GM11168 (cell line): ENCODE measurements around the gene ECT2.
"Not testable (repeated sequence)": the region's sequence is repeated elsewhere in the genome, so short reads cannot be mapped to it uniquely, and the experiment has no call there.

ENCODE experiments used
- in situ Hi-C: fragments of 300-500 bp; cut with MboI; formaldehyde crosslinking; loops from one replicate; pipeline ENCODE4 v1.12.0; 2022; ENCODE audit warnings: low sequenced_read_pairs; ENCODE audit not compliant: unreplicated experiment

ECT2 gene

GRCh38 chr3:172848910-172849309 is 98.4 kb downstream of the ECT2 start:
- in situ Hi-C loops: no loop called here

- in situ Hi-C loops: no loop called here
These were observed 102.5 kb downstream of the ECT2 start for GRCh38 chr3:172853005-172853404.

- in situ Hi-C loops: no loop called here
These were observed 103.6 kb downstream of the ECT2 start for GRCh38 chr3:172853921-172854666.

- in situ Hi-C loops: no loop called here
These were observed 104.5 kb downstream of the ECT2 start for GRCh38 chr3:172855037-172855436.

GRCh38 chr3:172856795-172857742 is 106.5 kb downstream of the ECT2 start:
- in situ Hi-C loops: no loop called here

GRCh38 chr3:172859041-172859440 is 108.5 kb downstream of the ECT2 start:
- in situ Hi-C loops: no loop called here

- in situ Hi-C loops: not testable (repeated sequence)
These were observed 116.3 kb downstream of the ECT2 start for GRCh38 chr3:172866726-172867350.

- in situ Hi-C loops: no loop called here
These were observed 118.2 kb downstream of the ECT2 start for GRCh38 chr3:172868582-172869200.

- in situ Hi-C loops: no loop called here
These were observed 118.8 kb downstream of the ECT2 start for GRCh38 chr3:172869368-172869771.

- in situ Hi-C loops: no loop called here
These were observed 119.4 kb downstream of the ECT2 start for GRCh38 chr3:172869784-172870518.
